HK-2 (cell line): ENCODE data around the gene RTCA.
"Not testable (repeated sequence)": the region's sequence is repeated elsewhere in the genome, so short reads cannot be mapped to it uniquely, and the experiment has no call there.

Experiments used
- DNase-seq: peaks from one replicate; pipeline ENCODE4 v3.0.0-alpha.2; 2018; ENCODE audit not compliant: unreplicated experiment

The RTCA gene

GRCh38 chr1:100265931-100266740, at the start of gene RTCA:
Gene RTCA (plus strand): TSS chr1:100266216. CDS start chr1:100266376, 160 bp downstream.
- peak; percentile 95 for DNase-seq

GRCh38 chr1:100217834-100218233, 48.2 kb upstream of the RTCA start:
- DNase-seq: no peak

GRCh38 chr1:100219457-100219856, 46.6 kb upstream of the RTCA start:
- DNase-seq: no peak

- no peak for DNase-seq
Observed at GRCh38 chr1:100219883-100220282, 46.1 kb upstream of the RTCA start.

GRCh38 chr1:100222428-100222827, 43.6 kb upstream of the RTCA start:
- DNase-seq: no peak

- DNase-seq: no peak
Observed at GRCh38 chr1:100229681-100230443, 36.2 kb upstream of the RTCA start.

GRCh38 chr1:100230765-100231164, 35.3 kb upstream of the RTCA start:
- no peak for DNase-seq

- no peak for DNase-seq
Observed at GRCh38 chr1:100231721-100232120, 34.3 kb upstream of the RTCA start.

GRCh38 chr1:100232156-100232555, 33.9 kb upstream of the RTCA start:
- no peak for DNase-seq

GRCh38 chr1:100233566-100233965, 32.5 kb upstream of the RTCA start:
- not testable (repeated sequence) for DNase-seq

GRCh38 chr1:100234432-100234831, 31.6 kb upstream of the RTCA start:
- no peak for DNase-seq

- DNase-seq: no peak
Observed at GRCh38 chr1:100237091-100237490, 28.9 kb upstream of the RTCA start.

GRCh38 chr1:100239961-100240360, 26.1 kb upstream of the RTCA start:
- no peak for DNase-seq

- DNase-seq: no peak
Observed at GRCh38 chr1:100240631-100241030, 25.4 kb upstream of the RTCA start.

- no peak for DNase-seq
Observed at GRCh38 chr1:100246738-100247137, 19.3 kb upstream of the RTCA start.

- peak; percentile 5 for DNase-seq
Observed at GRCh38 chr1:100249155-100249536, 16.9 kb upstream of the RTCA start.

GRCh38 chr1:100249537-100250257, 16.3 kb upstream of the RTCA start, which contains the start of gene DBT:
Gene DBT (minus strand): TSS chr1:100249834. CDS start chr1:100249820, 14 bp downstream.
- peak; percentile 92 for DNase-seq

- DNase-seq: no peak
Observed at GRCh38 chr1:100250264-100250663, 15.8 kb upstream of the RTCA start.

GRCh38 chr1:100250807-100251206, 15.2 kb upstream of the RTCA start:
- DNase-seq: no peak

- DNase-seq: no peak
Observed at GRCh38 chr1:100252901-100253300, 13.1 kb upstream of the RTCA start.

GRCh38 chr1:100253552-100253951, 12.5 kb upstream of the RTCA start:
- no peak for DNase-seq

- not testable (repeated sequence) for DNase-seq
Observed at GRCh38 chr1:100256273-100256672, 9.7 kb upstream of the RTCA start.
